ENCODE measurements around the gene SCNN1B. TPM values are rescaled to one million over a fixed set of nuclear protein-coding genes. Genes with fewer than 3 reads are reported as not detected.
"Not testable (repeated sequence)": the region's sequence is repeated elsewhere in the genome, so short reads cannot be mapped to it uniquely, and the experiment has no call there.

The SCNN1B gene
- total RNA-seq, 2 donors from 2014 or later, result 27.7 to 94.7 TPM

DNA sequence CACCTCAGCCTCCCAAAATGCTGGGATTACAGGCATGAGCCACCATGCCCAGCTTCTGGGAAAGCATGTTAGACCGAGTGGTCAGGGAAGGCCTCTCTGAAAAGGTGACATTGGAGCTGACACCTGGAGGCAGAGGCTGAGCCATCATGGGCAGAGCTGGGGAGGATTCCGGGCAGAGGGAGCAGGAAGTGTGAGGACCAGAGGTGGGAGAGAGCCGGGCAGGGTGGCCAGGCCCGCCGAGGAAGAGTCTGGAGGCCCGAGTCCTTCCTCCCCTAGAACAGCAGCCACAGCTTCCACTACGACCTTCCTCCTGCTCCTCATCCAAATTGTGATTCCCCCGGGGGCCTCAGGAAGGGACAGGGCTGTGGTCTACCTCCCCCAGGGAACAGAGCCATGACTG is 76.2 kb downstream of the SCNN1B start:
- Histone ChIP-seq H3K9ac (ENCODE audit: low read depth in 2 of 2, low read length in 2 of 2) (no peak overlapping the region), H3K27me3 (no peaks in the 10 kb centered on the region), H3K27ac (no peak overlapping the region), H3K36me3 (no peaks in the 10 kb centered on the region), H3K4me3 (no peak overlapping the region), H3K9me3 (no peaks in the 10 kb centered on the region), H3K4me1 (no peaks in the 10 kb centered on the region)
- no peak for DNase-seq
- intact Hi-C loops (cut with DNase I), result loop anchor here (5.0 kb wide), 1 partner anchor 186 kb away; no protein-coding TSS in a partner anchor
- TF ChIP-seq, protein P1, sequence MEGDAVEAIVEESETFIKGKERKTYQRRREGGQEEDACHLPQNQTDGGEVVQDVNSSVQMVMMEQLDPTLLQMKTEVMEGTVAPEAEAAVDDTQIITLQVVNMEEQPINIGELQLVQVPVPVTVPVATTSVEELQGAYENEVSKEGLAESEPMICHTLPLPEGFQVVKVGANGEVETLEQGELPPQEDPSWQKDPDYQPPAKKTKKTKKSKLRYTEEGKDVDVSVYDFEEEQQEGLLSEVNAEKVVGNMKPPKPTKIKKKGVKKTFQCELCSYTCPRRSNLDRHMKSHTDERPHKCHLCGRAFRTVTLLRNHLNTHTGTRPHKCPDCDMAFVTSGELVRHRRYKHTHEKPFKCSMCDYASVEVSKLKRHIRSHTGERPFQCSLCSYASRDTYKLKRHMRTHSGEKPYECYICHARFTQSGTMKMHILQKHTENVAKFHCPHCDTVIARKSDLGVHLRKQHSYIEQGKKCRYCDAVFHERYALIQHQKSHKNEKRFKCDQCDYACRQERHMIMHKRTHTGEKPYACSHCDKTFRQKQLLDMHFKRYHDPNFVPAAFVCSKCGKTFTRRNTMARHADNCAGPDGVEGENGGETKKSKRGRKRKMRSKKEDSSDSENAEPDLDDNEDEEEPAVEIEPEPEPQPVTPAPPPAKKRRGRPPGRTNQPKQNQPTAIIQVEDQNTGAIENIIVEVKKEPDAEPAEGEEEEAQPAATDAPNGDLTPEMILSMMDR (IDR thresholded peaks at IDR 0.05), result no peak

DNA sequence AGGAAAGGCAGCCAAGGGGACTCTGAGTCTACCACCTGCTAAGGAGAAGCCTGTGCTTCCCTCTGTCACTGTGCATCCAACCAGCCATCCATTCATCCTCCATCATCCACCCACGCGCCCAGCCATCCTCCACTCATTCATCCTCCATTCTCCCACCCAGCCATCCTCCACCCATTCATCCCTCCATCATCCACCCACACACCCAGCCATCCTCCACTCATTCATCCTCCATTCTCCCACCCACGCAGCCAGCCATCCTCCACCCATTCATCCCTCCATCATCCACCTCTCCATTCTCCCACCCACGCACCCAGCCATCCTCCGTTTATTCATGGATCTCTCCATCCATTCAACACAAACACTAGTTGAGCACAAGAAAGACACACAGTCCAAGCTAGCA is 76.8 kb downstream of the SCNN1B start:
- Histone ChIP-seq H3K27ac (no peak overlapping the region), H3K36me3 (no peaks in the 10 kb centered on the region), H3K9ac (ENCODE audit: low read depth in 2 of 2, low read length in 2 of 2) (no peak overlapping the region), H3K4me3 (no peak overlapping the region), H3K9me3 (no peaks in the 10 kb centered on the region), H3K4me1 (no peaks in the 10 kb centered on the region), H3K27me3 (no peaks in the 10 kb centered on the region)
- TF ChIP-seq, protein P1 (IDR thresholded peaks at IDR 0.05), result no peak
- intact Hi-C loops (cut with DNase I), result loop anchor here (5.0 kb wide), 1 partner anchor 187 kb away; no protein-coding TSS in a partner anchor
- DNase-seq, result no peak

DNA sequence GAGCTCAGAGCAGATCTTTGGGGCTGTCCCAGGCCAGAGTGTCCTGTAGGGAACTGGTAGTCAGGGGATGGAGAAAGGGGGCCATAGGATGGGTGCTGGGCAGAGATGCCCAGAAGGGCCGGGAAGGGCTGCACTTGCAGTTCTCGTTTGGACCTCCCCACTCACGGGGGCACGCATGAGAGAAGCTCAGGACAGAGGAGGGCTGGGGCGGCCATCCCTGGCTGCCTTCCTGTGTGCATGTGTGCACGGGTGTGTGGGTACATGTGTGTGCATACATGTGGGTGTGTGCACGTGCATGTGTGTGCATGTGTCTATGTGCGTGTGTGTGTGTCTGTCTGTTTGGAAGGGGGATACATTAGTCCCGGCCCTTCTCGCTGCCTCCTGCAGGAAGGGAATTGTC is 77.6 kb downstream of the SCNN1B start:
- intact Hi-C loops (cut with DNase I), result loop anchor here (5.0 kb wide), 1 partner anchor 187 kb away; no protein-coding TSS in a partner anchor
- Histone ChIP-seq H3K4me3 (no peak overlapping the region), H3K4me1 (no peaks in the 10 kb centered on the region), H3K27ac (no peak overlapping the region), H3K27me3 (no peaks in the 10 kb centered on the region), H3K9me3 (no peaks in the 10 kb centered on the region), H3K36me3 (no peaks in the 10 kb centered on the region), H3K9ac (ENCODE audit: low read depth in 2 of 2, low read length in 2 of 2) (no peak overlapping the region)
- DNase-seq, result no peak
- TF ChIP-seq, protein P1 (IDR thresholded peaks at IDR 0.05), result no peak

DNA sequence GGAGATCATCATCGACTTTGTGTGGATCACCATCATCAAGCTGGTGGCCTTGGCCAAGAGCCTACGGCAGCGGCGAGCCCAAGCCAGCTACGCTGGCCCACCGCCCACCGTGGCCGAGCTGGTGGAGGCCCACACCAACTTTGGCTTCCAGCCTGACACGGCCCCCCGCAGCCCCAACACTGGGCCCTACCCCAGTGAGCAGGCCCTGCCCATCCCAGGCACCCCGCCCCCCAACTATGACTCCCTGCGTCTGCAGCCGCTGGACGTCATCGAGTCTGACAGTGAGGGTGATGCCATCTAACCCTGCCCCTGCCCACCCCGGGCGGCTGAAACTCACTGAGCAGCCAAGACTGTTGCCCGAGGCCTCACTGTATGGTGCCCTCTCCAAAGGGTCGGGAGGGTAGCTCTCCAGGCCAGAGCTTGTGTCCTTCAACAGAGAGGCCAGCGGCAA is 78.4 kb downstream of the SCNN1B start:
- H3K36me3 ChIP-seq, result no peaks in the 10 kb centered on the region
- intact Hi-C loops (cut with DNase I), result no loop called here
- no peaks in the 10 kb centered on the region for H3K4me1 ChIP-seq
- no peaks in the 10 kb centered on the region for H3K27me3 ChIP-seq
- H3K9ac ChIP-seq (ENCODE audit: low read depth in 2 of 2, low read length in 2 of 2), result no peak overlapping the region
- H3K9me3 ChIP-seq, result no peaks in the 10 kb centered on the region
- TF ChIP-seq, protein P1 (IDR thresholded peaks at IDR 0.05), result no peak
- H3K27ac ChIP-seq, result no peak overlapping the region
- H3K4me3 ChIP-seq, result no peak overlapping the region
- DNase-seq, result no peak

DNA sequence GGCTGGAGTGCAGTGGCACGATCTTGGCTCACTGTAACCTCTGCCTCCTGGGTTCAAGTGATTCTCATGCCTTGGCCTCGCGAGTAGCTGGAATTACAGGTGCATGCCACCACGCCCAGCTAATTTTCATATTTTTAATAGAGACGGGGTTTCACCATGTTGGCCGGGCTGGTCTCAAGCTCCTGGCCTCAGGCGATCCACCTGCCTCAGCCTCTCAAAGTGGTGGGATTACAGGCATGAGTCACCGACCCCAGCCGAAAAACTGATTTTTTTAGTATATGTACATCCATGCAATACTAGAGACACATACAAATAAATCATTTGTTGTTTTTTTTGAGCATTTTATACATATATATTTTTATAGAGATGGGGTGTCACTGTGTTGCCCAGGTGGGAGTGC is 79.6 kb downstream of the SCNN1B start:
- H3K4me3 ChIP-seq; DNase-seq; intact Hi-C loops (cut with DNase I); H3K27me3 ChIP-seq; H3K36me3 ChIP-seq; H3K27ac ChIP-seq; H3K9me3 ChIP-seq; H3K4me1 ChIP-seq; H3K9ac ChIP-seq (ENCODE audit: low read depth in 2 of 2, low read length in 2 of 2): not testable (repeated sequence)

DNA sequence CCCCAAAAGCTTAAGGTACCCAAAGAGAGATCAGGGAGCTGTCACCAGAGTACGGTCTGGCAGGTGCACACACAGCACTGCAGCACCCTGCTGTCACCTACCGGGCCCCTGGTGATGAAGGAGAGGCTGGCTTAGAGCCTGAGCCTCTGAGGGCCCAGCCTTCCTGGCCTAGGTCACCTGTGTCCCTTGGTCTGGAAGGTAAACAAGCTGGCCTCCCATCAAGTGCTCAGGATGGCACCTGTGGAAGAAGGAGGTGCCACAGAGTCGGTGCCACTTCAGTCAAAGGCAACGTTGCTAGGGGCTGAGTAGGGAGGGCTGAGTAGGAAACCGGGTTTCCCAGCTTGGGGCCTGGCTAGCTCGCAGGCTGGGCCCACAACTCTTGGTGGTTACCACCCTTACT is 80.2 kb downstream of the SCNN1B start:
- H3K9me3 ChIP-seq, result no peaks in the 10 kb centered on the region
- no peak overlapping the region for H3K9ac ChIP-seq (ENCODE audit: low read depth in 2 of 2, low read length in 2 of 2)
- intact Hi-C loops (cut with DNase I), result no loop called here
- H3K36me3 ChIP-seq, result no peaks in the 10 kb centered on the region
- no peak for DNase-seq
- H3K4me3 ChIP-seq, result no peak overlapping the region
- TF ChIP-seq, protein P1 (IDR thresholded peaks at IDR 0.05), result no peak
- H3K4me1 ChIP-seq, result no peaks in the 10 kb centered on the region
- no peaks in the 10 kb centered on the region for H3K27me3 ChIP-seq
- H3K27ac ChIP-seq, result no peak overlapping the region

Data from colonic mucosa (tissue), 4 donors.